ENCODE data around the gene CORO1C.
"Not testable (repeated sequence)": the region's sequence is repeated elsewhere in the genome, so short reads cannot be mapped to it uniquely, and the experiment has no call there.

Gene CORO1C

GRCh38 chr12:108738170-108738569 lies 6.9 kb upstream of the CORO1C start:
- TF ChIP-seq CTCF (conservative IDR thresholded peaks at IDR 0.05; ENCODE audit: low read depth, low read length), result no peak
- H3K4me3 ChIP-seq (ENCODE audit: low read depth, low read length), result no peak overlapping the region
- peak; percentile 58 for DNase-seq (ENCODE audit: low read depth)

DNA sequence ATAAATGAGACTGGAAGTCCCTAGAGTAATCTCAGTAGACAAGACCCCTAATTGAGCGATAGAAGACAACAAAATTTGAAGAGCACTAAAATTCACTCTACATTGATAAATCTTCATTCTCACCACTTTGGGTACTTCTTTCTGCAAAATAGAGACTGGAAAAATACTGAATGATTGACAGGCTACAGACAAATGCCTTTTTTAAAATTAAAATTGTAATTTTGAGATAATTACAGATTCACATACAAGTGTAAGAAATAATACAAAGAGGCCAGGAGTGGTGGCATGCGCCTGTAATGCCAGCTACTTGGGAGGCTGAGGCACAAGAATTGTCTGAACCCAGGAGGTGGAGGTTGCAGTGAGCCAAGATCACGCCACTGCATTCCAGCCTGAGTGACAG lies 4.5 kb upstream of the CORO1C start:
- DNase-seq (ENCODE audit: low read depth), result no peak
- no peak for TF ChIP-seq CTCF (conservative IDR thresholded peaks at IDR 0.05; ENCODE audit: low read depth, low read length)
- no peak overlapping the region for H3K4me3 ChIP-seq (ENCODE audit: low read depth, low read length)

DNA sequence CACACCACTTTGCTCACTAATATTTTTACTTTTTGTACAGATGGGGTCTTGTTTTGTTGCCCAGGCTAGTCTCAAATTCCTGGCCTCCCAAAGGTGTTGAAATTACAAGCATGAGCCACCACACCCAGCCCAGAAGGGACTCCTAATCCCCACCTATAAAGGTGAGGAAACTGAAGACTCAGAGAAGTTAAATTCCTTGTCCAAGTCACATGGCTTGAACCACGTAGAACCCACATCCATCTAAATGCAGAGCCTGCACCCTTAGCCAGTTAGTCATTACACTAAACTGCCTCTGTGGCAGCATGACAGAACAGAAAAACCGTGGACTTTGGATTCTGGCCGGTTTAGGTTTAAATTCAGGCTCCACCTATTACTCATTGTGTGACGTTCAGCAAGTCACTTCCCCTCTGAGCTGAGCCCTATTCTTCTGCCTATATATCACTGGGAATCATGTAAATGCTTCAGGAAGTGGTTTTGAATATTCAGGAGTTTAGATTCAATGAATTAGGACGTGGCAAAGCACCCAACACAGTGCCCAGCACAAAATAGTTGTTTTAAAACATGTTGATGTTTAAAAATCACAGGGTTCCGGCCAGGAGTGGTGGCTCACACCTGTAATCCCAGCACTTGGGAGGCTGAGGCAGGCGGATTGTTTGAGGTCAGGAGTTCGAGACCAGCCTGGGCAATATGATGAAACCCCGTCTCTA lies 3.0 kb upstream of the CORO1C start:
- no peak for TF ChIP-seq CTCF (conservative IDR thresholded peaks at IDR 0.05; ENCODE audit: low read depth, low read length)
- no peak overlapping the region for H3K4me3 ChIP-seq (ENCODE audit: low read depth, low read length)
- peak; percentile 79 for DNase-seq (ENCODE audit: low read depth)

- DNase-seq (ENCODE audit: low read depth); H3K4me3 ChIP-seq (ENCODE audit: low read depth, low read length): not testable (repeated sequence)
These were observed 1.9 kb upstream of the CORO1C start for GRCh38 chr12:108733230-108733531.

- TF ChIP-seq CTCF (conservative IDR thresholded peaks at IDR 0.05; ENCODE audit: low read depth, low read length), result no peak
- peak overlapping the region; percentile 92 for H3K4me3 ChIP-seq (ENCODE audit: low read depth, low read length)
- no peak for DNase-seq (ENCODE audit: low read depth)
These were observed 1.3 kb upstream of the CORO1C start for GRCh38 chr12:108732489-108733229.

DNA sequence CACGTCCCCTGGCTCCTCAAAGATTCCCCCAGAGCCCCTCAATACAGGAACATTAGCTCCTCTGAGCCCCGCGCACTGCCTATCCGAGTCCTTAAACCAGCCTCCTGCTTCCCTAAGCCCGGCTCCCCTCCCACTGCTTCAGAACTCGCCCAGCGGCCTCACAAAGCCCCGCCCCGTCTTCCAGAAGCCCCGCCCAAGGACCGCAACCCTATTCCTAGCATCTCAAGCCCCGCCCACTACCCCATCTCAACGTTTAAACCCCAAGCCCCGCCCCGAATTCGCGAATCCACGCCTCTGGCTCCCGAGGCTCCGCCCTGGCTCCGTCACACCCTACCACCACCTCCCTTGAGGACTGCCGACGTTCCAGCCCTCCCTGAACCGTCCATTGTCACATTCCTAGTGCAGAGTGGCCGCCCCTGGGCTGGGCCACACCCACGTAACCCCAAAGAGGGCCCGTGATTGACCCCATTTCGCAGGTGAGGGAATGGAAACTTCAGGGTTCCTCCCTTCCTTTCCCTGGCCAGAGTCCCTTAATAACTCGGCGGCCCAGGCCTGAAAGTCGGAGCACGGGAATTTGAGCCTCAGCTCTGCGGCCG lies 646 bp upstream of the CORO1C start:
- no peak for TF ChIP-seq CTCF (conservative IDR thresholded peaks at IDR 0.05; ENCODE audit: low read depth, low read length)
- peak; percentile 99 for DNase-seq (ENCODE audit: low read depth)

DNA sequence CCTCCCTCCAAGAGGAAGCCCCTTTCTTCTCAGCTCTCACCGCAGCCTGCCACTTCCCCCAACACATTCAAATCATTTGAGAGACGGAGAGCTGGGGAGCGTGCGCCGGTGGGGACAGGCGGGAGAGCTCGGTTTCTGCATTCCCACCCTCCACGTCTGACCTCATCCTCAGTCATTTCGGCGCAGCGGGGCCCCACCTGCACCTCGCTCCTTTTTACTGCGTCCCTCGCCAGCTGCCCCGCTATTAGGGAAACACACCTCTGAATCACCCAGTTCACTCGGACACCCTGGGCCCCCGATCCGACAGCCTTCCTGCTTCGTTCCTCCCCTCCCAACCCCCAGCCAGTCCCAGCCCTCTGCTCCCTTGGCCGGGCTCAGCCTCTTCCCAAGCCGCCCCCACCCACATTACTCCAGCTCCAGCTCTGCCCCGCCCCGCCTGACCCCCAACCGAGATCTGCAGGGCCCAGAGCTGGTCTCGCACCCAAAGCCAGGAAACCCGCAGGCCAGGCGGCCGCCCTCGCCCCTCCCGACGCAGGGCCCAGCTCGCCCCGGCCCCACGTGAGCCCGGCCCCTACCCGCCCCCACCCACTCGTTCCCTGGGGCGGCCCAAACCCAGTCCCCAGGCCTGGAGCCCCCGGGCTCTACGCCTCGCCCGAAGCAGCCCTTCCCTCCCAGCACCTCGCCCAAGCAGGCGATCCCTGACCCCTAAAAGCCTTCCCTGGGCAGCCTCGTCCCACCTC lies 783 bp downstream of the CORO1C start:
- peak overlapping the region; percentile 92 for H3K4me3 ChIP-seq (ENCODE audit: low read depth, low read length)
- peak; percentile 76 for DNase-seq (ENCODE audit: low read depth)
- no peak for TF ChIP-seq CTCF (conservative IDR thresholded peaks at IDR 0.05; ENCODE audit: low read depth, low read length)

More for the DNA sequence above, 646 bp upstream of the CORO1C start:
- peak overlapping the region; percentile 92 for H3K4me3 ChIP-seq (ENCODE audit: low read depth, low read length)
